Testis (tissue), 2 donors: ENCODE data around the gene SLC6A19.

Experiments used
- POLR2A ChIP-seq: fragments of 450-650 bp; IDR thresholded peaks from one replicate; pipeline ENCODE4 v1.6.1; 2017; ENCODE audit warnings: antibody characterized with exemption, mild to moderate bottlenecking, moderate library complexity
- TF ChIP-seq, protein P1 (sequence below), 3 experiments: fragments of 450-650 bp in 2 of 3; fragments of 200-600 bp in 1 of 3; sonication (generic) in 1 of 3; IDR thresholded peaks; one replicate each; pipeline ENCODE4 v1.5.1; 2016 to 2019; ENCODE audit warnings: antibody characterized with exemption in 3 of 3, mild to moderate bottlenecking in 2 of 3, moderate library complexity in 1 of 3

GRCh38 chr5:1203311-1203967 is 2.0 kb downstream of the SLC6A19 start:
- TF ChIP-seq, protein P1, sequence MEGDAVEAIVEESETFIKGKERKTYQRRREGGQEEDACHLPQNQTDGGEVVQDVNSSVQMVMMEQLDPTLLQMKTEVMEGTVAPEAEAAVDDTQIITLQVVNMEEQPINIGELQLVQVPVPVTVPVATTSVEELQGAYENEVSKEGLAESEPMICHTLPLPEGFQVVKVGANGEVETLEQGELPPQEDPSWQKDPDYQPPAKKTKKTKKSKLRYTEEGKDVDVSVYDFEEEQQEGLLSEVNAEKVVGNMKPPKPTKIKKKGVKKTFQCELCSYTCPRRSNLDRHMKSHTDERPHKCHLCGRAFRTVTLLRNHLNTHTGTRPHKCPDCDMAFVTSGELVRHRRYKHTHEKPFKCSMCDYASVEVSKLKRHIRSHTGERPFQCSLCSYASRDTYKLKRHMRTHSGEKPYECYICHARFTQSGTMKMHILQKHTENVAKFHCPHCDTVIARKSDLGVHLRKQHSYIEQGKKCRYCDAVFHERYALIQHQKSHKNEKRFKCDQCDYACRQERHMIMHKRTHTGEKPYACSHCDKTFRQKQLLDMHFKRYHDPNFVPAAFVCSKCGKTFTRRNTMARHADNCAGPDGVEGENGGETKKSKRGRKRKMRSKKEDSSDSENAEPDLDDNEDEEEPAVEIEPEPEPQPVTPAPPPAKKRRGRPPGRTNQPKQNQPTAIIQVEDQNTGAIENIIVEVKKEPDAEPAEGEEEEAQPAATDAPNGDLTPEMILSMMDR (IDR thresholded peaks at IDR 0.05): no peak
- TF ChIP-seq POLR2A: no peak
